Muscle of leg (tissue), 11 donors: ENCODE results near the gene CNPY1. TPM values are rescaled to one million over a fixed set of nuclear protein-coding genes. Genes with fewer than 3 reads are reported as not detected.
"Not testable (repeated sequence)": the region's sequence is repeated elsewhere in the genome, so short reads cannot be mapped to it uniquely, and the experiment has no call there.

Source experiments
- DNase-seq: peaks from one replicate; pipeline ENCODE4 v3.0.0; 2013
- H3K27ac ChIP-seq: one replicate; pipeline ENCODE4 v1.5.1; 2013; ENCODE audit warnings: mild to moderate bottlenecking, low read length, control low read depth
- H3K27me3 ChIP-seq: one replicate; pipeline ENCODE4 v1.6.1; 2013; ENCODE audit warnings: low read length; ENCODE audit not compliant: control insufficient read depth, insufficient read depth
- H3K36me3 ChIP-seq: one replicate; pipeline ENCODE4 v1.6.1; 2013; ENCODE audit warnings: low read length; ENCODE audit not compliant: control insufficient read depth, insufficient read depth
- H3K4me1 ChIP-seq: one replicate; pipeline ENCODE4 v1.6.1; 2013; ENCODE audit warnings: low read length; ENCODE audit not compliant: control insufficient read depth, insufficient read depth
- H3K4me3 ChIP-seq: one replicate; pipeline ENCODE4 v1.5.1; 2013; ENCODE audit warnings: low read length, control low read depth
- H3K9me3 ChIP-seq: replicated peaks from 2 replicates; pipeline ENCODE4 v1.6.1; 2013; ENCODE audit warnings: low read depth, low read length; ENCODE audit not compliant: control insufficient read depth
- WGBS: methylation state at CpG from one replicate; pipeline ENCODE4 v1.1.5; 2013; ENCODE audit warnings: missing lambda C conversion rate; ENCODE audit not compliant: insufficient coverage; 5-methylcytosine and 5-hydroxymethylcytosine counted together
- polyA plus RNA-seq, 8 donors: library from polyadenylated mRNA; unstranded; fragments of 120-200 nt; gene quantifications; one replicate each; pipeline versions ENCODE4 v1.2.1 to v1.2.3, GENCODE V29; 2013; ENCODE audit warnings: inconsistent platforms in 1 of 8, low replicate concordance in 1 of 8; ENCODE audit not compliant: insufficient read length in 8 of 8, insufficient read depth in 1 of 8
- total RNA-seq: library from RNA; stranded (reverse); fragments of 120-200 nt; gene quantifications from one replicate; pipeline ENCODE4 v1.2.4, GENCODE V29; 2013

Gene CNPY1
- total and polyA plus RNA-seq, 9 donors, result 0.11 to 0.44 (median 0.18) TPM; not detected in 6

DNA sequence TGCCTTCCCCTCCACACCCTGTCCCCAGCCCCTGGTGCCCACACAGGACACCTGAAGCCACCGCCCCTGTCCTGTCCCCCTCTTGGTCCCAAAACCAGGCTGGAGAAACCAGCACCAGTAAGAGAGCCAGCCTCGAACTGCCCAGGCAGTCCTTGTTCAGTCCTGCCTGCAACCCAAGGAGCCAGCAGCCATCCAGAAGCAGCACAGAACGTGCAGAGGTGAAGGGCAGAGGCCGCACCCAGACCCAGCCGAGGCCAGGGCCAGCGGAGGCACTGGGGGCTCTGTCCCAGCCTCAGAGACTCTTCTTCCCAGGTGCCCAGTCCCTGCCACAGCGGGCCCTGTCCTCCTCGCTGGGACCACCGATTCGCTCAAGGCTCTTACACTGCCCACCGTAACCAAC lies 23.3 kb upstream of the CNPY1 start:
- Histone ChIP-seq H3K27ac (no peak overlapping the region), H3K4me3 (no peak overlapping the region), H3K9me3 (no peaks in the 10 kb centered on the region), H3K4me1 (peaks cover 38% of the 10 kb centered on the region), H3K36me3 (no peaks in the 10 kb centered on the region), H3K27me3 (peaks cover 4% of the 10 kb centered on the region)
- DNase-seq, result no peak
- 78% methylated on average over 7 of the region's 11 CpGs for WGBS

GRCh38 chr7:155568842-155569494 lies 22.6 kb upstream of the CNPY1 start:
- Histone ChIP-seq H3K4me1 (peaks cover 38% of the 10 kb centered on the region), H3K4me3 (no peak overlapping the region), H3K27me3 (peaks cover 7% of the 10 kb centered on the region), H3K36me3 (no peaks in the 10 kb centered on the region), H3K27ac (no peak overlapping the region), H3K9me3 (no peaks in the 10 kb centered on the region)
- no peak for DNase-seq
- 42% methylated on average over 2 of the region's 10 CpGs for WGBS

- Histone ChIP-seq H3K9me3 (no peaks in the 10 kb centered on the region), H3K27me3 (peaks cover 7% of the 10 kb centered on the region), H3K4me3 (no peak overlapping the region), H3K36me3 (no peaks in the 10 kb centered on the region), H3K4me1 (peaks cover 38% of the 10 kb centered on the region), H3K27ac (peak overlapping the region; percentile 62)
- 39% methylated on average over 4 of the region's 5 CpGs for WGBS
- DNase-seq, result no peak
Measured at GRCh38 chr7:155568333-155568660, 21.9 kb upstream of the CNPY1 start.

DNA sequence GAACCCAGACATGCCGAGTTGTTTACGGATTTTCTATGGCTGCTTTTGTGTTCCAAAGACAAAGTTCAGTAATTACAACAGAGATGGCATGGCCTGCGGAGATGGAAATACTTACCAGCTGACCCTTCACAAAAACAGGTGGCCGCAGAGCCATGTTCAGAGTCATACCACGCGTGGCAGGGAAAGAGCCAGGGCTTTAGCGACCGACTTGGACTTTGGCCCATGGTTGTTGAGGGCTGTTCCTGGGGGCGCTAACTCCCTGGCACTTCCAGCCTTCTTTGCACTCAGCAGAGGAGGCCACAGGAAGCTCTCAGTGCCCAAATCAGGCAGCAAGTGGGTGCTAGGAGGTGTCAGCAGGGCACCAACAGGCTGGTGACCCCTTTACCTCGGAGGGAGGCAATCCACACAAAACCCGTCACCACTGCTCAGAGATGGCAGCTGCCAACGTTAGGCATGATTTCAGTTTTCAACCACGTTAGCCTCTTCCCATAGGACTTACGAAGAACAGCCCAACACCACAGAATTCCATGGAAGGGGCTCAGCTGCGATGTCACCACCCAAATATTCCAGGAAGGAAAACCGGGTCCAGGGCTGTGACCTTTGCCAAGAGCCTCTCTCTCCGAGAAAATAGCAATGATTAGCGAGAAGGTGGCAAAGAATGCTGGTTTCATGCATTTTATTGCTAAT lies 21.4 kb upstream of the CNPY1 start:
- WGBS, result 62% methylated on average over 14 of the region's 18 CpGs
- no peak overlapping the region for H3K4me3 ChIP-seq
- DNase-seq, result peak; percentile 51
- H3K27ac ChIP-seq, result peak overlapping the region; percentile 62
- no peaks in the 10 kb centered on the region for H3K36me3 ChIP-seq
- peaks cover 38% of the 10 kb centered on the region for H3K4me1 ChIP-seq
- no peaks in the 10 kb centered on the region for H3K9me3 ChIP-seq
- H3K27me3 ChIP-seq, result peaks cover 7% of the 10 kb centered on the region

DNA sequence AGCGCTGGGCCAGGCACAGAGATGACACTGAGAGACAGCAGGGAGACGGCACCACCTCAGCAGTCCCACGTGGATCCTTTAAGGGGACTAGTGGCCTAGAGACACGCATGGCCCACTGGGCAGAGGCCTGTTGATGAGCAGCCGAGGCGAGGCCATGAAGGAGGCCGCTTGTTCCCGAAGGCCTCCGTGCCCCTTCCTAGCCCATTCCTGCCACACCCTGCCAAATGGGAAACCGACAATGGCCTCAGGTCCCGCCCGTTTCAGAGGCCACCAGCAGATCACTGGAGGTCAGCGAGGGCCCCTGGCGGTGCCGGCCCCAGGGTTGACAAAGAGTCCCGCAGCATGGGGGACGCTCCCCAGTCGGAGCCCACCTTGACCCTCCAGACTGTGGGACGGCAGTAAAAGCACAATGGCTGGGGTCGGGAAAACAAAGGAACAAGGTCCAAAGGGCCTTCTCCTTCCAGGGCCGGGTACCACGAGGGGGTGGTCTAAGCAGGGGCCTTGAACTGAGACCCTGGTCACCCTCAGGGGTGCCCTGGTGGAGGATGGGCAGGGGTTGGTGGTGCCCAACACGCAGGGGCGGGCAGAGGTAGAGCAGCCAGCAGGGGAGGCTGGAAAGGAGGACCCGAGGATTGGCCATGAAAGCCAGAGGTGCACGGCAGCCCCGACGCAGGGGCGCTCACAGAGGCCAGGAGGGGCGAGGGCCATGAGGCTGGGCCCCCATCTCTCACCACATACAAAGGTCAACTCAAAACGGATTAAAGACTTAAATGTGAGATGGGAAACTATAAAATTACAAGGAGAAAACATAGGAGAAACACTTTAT lies 19.9 kb upstream of the CNPY1 start:
- no peak overlapping the region for H3K27ac ChIP-seq
- H3K4me3 ChIP-seq, result no peak overlapping the region
- H3K36me3 ChIP-seq, result no peaks in the 10 kb centered on the region
- WGBS, result 89% methylated on average over 22 of the region's 31 CpGs
- peaks cover 4% of the 10 kb centered on the region for H3K27me3 ChIP-seq
- no peaks in the 10 kb centered on the region for H3K9me3 ChIP-seq
- DNase-seq, result no peak
- H3K4me1 ChIP-seq, result peaks cover 35% of the 10 kb centered on the region

DNA sequence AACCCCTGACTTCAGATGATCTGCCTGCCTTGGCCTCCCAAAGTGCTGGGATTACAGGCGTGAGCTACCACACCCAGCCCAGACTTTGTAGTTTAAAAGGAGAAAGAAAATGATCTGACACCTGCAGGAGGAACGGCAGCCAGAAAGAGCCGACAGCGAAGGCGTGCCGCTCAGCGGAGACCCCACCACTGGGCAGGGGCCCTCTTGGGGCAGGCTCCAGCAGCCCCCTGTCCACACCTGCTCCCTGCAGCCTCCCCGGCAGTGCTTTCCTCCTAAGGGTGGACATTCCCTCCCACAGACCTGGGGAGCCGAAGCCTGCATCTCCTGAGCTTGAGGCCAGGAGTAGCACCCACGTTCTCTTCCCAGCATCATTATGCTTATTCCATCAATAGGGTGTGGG lies 19.2 kb upstream of the CNPY1 start:
- peaks cover 35% of the 10 kb centered on the region for H3K4me1 ChIP-seq
- 80% methylated on average over 8 of the region's 10 CpGs for WGBS

GRCh38 chr7:155562976-155563375 lies 16.6 kb upstream of the CNPY1 start:
- H3K4me1 ChIP-seq, H3K4me3 ChIP-seq: not testable (repeated sequence)

More for the DNA sequence above, 19.2 kb upstream of the CNPY1 start:
- DNase-seq, result no peak
- Histone ChIP-seq H3K27ac (no peak overlapping the region), H3K27me3 (peaks cover 4% of the 10 kb centered on the region), H3K36me3 (no peaks in the 10 kb centered on the region), H3K9me3 (no peaks in the 10 kb centered on the region), H3K4me3 (no peak overlapping the region)

GRCh38 chr7:155562106-155562505 lies 15.7 kb upstream of the CNPY1 start:
- H3K27ac ChIP-seq, result no peak overlapping the region
- H3K4me1 ChIP-seq, result peaks cover 2% of the 10 kb centered on the region
- WGBS, result 77% methylated on average over 6 of the region's 9 CpGs
- no peak overlapping the region for H3K4me3 ChIP-seq
- no peak for DNase-seq
- peaks cover 4% of the 10 kb centered on the region for H3K27me3 ChIP-seq
- no peaks in the 10 kb centered on the region for H3K9me3 ChIP-seq
- H3K36me3 ChIP-seq, result no peaks in the 10 kb centered on the region

More at GRCh38 chr7:155562976-155563375, 16.6 kb upstream of the CNPY1 start:
- not testable (repeated sequence) for H3K9me3 ChIP-seq, DNase-seq, H3K27ac ChIP-seq, H3K27me3 ChIP-seq, H3K36me3 ChIP-seq
- WGBS, result no CpG with 5 or more reads among the region's 10 CpGs

GRCh38 chr7:155560982-155561686 lies 14.8 kb upstream of the CNPY1 start:
- Histone ChIP-seq H3K27ac (no peak overlapping the region), H3K27me3 (peaks cover 4% of the 10 kb centered on the region), H3K9me3 (no peaks in the 10 kb centered on the region), H3K4me1 (peaks cover 6% of the 10 kb centered on the region), H3K4me3 (no peak overlapping the region), H3K36me3 (no peaks in the 10 kb centered on the region)
- WGBS, result 72% methylated on average over 10 of the region's 18 CpGs
- no peak for DNase-seq
